Breast epithelium (tissue), 4 donors: Measurements from ENCODE around the gene ALDH7A1. TPM values are rescaled to one million over a fixed set of nuclear protein-coding genes. Genes with fewer than 3 reads are reported as not detected.
"Not testable (repeated sequence)": the region's sequence is repeated elsewhere in the genome, so short reads cannot be mapped to it uniquely, and the experiment has no call there.

Source experiments
- DNase-seq, 2 donors: peaks; one replicate each; pipeline ENCODE4 v3.0.0-alpha.2; 2019; ENCODE audit warnings: low spot score in 2 of 2
- H3K27ac ChIP-seq, 2 donors: fragments of 200-600 bp; sonication (generic) in 1 of 2; one replicate each; pipeline ENCODE4 v1.5.1; 2016 to 2019; ENCODE audit warnings: mild to moderate bottlenecking in 1 of 2
- H3K27me3 ChIP-seq, 2 donors: fragments of 200-600 bp; sonication (generic) in 1 of 2; one replicate each; pipeline versions ENCODE4 v1.5.1 to v1.6.0; 2017 to 2019; ENCODE audit warnings: control low read depth in 1 of 2, mild to moderate bottlenecking in 1 of 2
- H3K36me3 ChIP-seq: fragments of 200-600 bp; one replicate; pipeline ENCODE4 v1.5.1; 2019
- H3K4me1 ChIP-seq, 2 donors: fragments of 200-600 bp; sonication (generic); one replicate each; pipeline ENCODE4 v1.5.1; 2016 to 2019; ENCODE audit warnings: control low read depth in 1 of 2
- H3K4me3 ChIP-seq, 3 donors: fragments of 200-600 bp; sonication (generic); 1 replicate in 2 of 3; 2 replicates in 1 of 3; pipeline ENCODE4 v1.5.1; 2016 to 2019; ENCODE audit warnings: mild to moderate bottlenecking in 3 of 3, moderate library complexity in 2 of 3
- H3K9me3 ChIP-seq, 2 donors: fragments of 200-600 bp; sonication (generic) in 1 of 2; one replicate each; pipeline ENCODE4 v1.5.1; 2016 to 2019; ENCODE audit warnings: control low read depth in 1 of 2
- POLR2A ChIP-seq: fragments of 450-650 bp; IDR thresholded peaks from one replicate; pipeline ENCODE4 v1.6.1; 2016; ENCODE audit warnings: antibody characterized with exemption, mild to moderate bottlenecking, moderate library complexity
- POLR2AphosphoS5 ChIP-seq, 3 donors: sonication (generic); formaldehyde crosslinking; IDR thresholded peaks; one replicate each; pipeline ENCODE4 v1.6.1; 2017; ENCODE audit warnings: antibody characterized with exemption in 3 of 3
- intact Hi-C: fragments of 100-400 bp; cut with DNase I; formaldehyde crosslinking; loops from one replicate; pipeline ENCODE4 v1.15.1; 2023; ENCODE audit warnings: low total_unique reads
- total RNA-seq, 3 donors: library from RNA; depleted of rRNA; stranded (reverse); fragments of >200 nt; gene quantifications; one replicate each; pipeline ENCODE4 v1.1.0, GENCODE V29; 2016
- TF ChIP-seq, protein P1 (sequence below), 3 donors: fragments of 450-650 bp; IDR thresholded peaks; one replicate each; pipeline ENCODE4 v1.5.1; 2016 to 2017; ENCODE audit warnings: antibody characterized with exemption in 3 of 3, mild to moderate bottlenecking in 3 of 3, moderate library complexity in 3 of 3

Gene ALDH7A1
- total RNA-seq, 3 donors from 2014 or later, result 38.7 to 83.0 (median 45.2) TPM

DNA sequence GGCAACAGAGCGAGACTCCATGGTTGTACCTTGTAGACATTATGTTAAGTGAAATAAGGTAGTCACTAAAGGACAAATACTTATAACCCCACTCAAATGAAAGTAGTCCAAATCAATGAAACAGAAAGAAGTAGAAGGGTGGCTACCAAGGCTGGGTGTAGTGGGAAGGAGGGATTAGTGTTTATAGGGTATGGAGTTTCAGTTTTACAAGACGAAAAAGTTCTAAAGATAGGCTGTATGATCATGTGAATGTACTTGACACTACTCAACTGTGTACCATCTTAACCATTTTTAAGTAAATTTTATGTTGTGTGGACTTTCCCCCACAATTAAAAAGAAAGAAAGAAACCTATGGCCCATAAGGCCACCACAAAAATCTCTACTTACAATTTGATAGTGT lies 32.2 kb downstream of the ALDH7A1 start:
- no peak overlapping the region for H3K4me3 ChIP-seq
- TF ChIP-seq POLR2AphosphoS5 (IDR thresholded peaks at IDR 0.05) (no peak), POLR2A (no peak)
- TF ChIP-seq, protein P1, sequence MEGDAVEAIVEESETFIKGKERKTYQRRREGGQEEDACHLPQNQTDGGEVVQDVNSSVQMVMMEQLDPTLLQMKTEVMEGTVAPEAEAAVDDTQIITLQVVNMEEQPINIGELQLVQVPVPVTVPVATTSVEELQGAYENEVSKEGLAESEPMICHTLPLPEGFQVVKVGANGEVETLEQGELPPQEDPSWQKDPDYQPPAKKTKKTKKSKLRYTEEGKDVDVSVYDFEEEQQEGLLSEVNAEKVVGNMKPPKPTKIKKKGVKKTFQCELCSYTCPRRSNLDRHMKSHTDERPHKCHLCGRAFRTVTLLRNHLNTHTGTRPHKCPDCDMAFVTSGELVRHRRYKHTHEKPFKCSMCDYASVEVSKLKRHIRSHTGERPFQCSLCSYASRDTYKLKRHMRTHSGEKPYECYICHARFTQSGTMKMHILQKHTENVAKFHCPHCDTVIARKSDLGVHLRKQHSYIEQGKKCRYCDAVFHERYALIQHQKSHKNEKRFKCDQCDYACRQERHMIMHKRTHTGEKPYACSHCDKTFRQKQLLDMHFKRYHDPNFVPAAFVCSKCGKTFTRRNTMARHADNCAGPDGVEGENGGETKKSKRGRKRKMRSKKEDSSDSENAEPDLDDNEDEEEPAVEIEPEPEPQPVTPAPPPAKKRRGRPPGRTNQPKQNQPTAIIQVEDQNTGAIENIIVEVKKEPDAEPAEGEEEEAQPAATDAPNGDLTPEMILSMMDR (IDR thresholded peaks at IDR 0.05), result no peak

DNA sequence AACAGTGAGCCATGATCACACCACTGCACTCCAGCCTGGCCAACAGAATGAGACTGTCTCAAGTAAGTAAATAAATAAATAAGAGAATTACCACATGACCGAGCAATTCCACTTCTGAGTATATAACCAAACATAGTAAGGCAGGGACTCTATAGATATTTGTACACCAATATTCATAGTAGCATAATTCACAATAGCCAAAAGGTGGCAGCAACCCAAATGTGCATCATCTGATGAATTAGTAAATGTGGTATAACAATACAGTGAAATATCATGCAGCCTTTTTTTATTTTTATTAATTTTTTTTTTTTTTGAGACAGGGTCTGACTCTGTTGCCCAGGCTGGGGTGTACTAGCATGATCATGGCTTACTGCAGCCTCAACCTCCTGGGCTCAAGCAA lies 33.1 kb downstream of the ALDH7A1 start:
- intact Hi-C loops, result no loop called here

More for the DNA sequence above, 32.2 kb downstream of the ALDH7A1 start:
- Histone ChIP-seq H3K9me3 (no peaks in the 10 kb centered on the region), H3K27me3 (no peaks in the 10 kb centered on the region), H3K4me1 (no peaks in the 10 kb centered on the region), H3K36me3 (no peaks in the 10 kb centered on the region), H3K27ac (no peak overlapping the region)
- DNase-seq, result no peak
- intact Hi-C loops, result no loop called here

DNA sequence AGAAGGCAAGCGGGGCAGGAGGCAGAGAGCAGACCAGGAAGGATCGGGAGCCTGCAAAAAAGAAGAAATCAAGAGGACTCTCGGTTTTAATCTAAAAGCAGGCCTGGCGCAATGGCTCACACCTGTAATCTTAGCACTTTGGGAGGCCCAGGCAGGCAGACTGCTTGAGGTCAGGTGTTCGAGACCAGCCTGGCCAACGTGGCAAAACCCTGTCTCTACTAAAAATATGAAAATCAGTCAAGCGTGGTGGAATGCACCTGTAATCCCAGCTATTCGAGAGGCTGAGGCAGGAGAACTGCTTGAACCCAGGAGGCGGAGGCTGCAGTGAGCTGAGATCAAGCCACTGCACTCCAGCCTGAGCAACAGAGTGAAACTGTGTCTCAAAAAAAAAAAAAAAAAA lies 39.9 kb downstream of the ALDH7A1 start:
- DNase-seq, intact Hi-C loops, H3K27me3 ChIP-seq, H3K9me3 ChIP-seq, H3K27ac ChIP-seq, H3K4me3 ChIP-seq, H3K36me3 ChIP-seq, H3K4me1 ChIP-seq: not testable (repeated sequence)

More for the DNA sequence above, 33.1 kb downstream of the ALDH7A1 start:
- no peak overlapping the region for H3K4me3 ChIP-seq
- no peaks in the 10 kb centered on the region for H3K27me3 ChIP-seq
- TF ChIP-seq POLR2A (no peak), POLR2AphosphoS5 (IDR thresholded peaks at IDR 0.05) (no peak)
- TF ChIP-seq, protein P1 (IDR thresholded peaks at IDR 0.05), result no peak
- H3K27ac ChIP-seq, result no peak overlapping the region
- H3K9me3 ChIP-seq, result no peaks in the 10 kb centered on the region
- H3K4me1 ChIP-seq, result no peaks in the 10 kb centered on the region
- no peak for DNase-seq
- H3K36me3 ChIP-seq, result no peaks in the 10 kb centered on the region

DNA sequence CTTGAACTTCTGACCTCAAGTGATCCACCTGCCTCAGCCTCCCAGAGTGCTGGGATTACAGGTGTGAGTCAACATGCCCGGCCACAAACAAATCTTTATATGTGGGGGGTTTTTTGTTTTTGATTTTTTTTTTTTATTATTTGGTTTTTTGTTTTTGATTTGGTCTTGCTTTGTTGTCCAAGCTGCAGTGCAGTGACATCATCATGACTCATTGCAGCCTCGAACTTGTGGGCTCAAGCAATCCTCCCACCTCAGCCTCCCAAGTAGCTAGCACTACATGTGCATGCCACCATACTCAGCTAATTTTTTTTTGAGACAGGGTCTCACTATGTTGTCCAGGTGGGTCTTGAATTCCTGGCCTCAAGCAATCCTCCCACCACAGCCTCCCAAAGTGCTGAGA lies 42.4 kb downstream of the ALDH7A1 start:
- H3K36me3 ChIP-seq, result peaks cover 2% of the 10 kb centered on the region
- H3K4me3 ChIP-seq, result no peak overlapping the region

DNA sequence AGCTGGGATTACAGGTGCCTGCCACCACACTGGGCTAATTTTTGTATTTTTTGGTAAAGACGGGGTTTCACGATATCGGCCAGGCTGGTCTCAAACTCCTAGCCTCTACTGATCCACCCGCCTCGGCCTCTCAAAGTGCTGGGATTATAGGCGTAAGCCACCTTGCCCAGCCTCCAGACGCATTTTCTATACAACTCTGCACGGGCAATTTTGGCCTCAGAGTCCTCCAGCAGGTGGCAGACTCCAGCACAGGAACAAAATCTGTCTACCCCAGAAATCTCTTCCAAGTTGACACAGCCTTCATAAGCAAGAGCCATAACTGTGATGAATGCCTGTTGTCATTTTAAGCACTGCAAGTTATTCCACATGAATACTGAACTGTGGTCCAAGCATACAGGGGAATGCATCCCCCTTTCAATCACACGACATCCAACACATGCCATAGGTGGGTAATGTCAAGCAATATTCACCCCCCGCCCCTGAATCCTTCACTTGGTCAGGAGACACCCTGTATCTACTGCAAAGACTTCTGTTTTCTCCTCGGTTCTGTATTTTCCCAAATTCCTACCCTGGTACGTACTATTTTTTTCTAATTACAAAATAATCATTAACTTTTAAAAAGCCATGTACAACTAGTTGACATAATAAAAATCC lies 50.8 kb downstream of the ALDH7A1 start:
- intact Hi-C loops, result loop anchor here (5.0 kb wide), 1 partner anchor 192 kb away; no protein-coding TSS in a partner anchor
- TF ChIP-seq, protein P1 (IDR thresholded peaks at IDR 0.05), result peak in 2 of 3 donors; percentile 10 to 29
- no peak for TF ChIP-seq POLR2AphosphoS5 (IDR thresholded peaks at IDR 0.05)
- Histone ChIP-seq H3K27ac (no peak overlapping the region), H3K36me3 (no peaks in the 10 kb centered on the region), H3K4me3 (no peak overlapping the region), H3K4me1 (no peaks in the 10 kb centered on the region), H3K27me3 (no peaks in the 10 kb centered on the region), H3K9me3 (no peaks in the 10 kb centered on the region)
- no peak for DNase-seq

More for the DNA sequence above, 42.4 kb downstream of the ALDH7A1 start:
- Histone ChIP-seq H3K27me3 (no peaks in the 10 kb centered on the region), H3K9me3 (no peaks in the 10 kb centered on the region), H3K27ac (no peak overlapping the region), H3K4me1 (no peaks in the 10 kb centered on the region)
- intact Hi-C loops, result no loop called here
- TF ChIP-seq POLR2AphosphoS5 (IDR thresholded peaks at IDR 0.05) (no peak), POLR2A (no peak)
- TF ChIP-seq, protein P1 (IDR thresholded peaks at IDR 0.05), result no peak
- no peak for DNase-seq
